Measurements from ENCODE around the gene OSGEP.
"Not testable (repeated sequence)": the region's sequence is repeated elsewhere in the genome, so short reads cannot be mapped to it uniquely, and the experiment has no call there.

OSGEP gene

GRCh38 chr14:20469242-20469889, 14.8 kb upstream of the OSGEP start, which contains the start of gene PNP:
Gene PNP (plus strand): TSS chr14:20469406. CDS start chr14:20469525, 119 bp downstream.
- peak; percentile 88 for DNase-seq

- DNase-seq = no peak
Measured at GRCh38 chr14:20468764-20469241, 14.2 kb upstream of the OSGEP start.

DNA sequence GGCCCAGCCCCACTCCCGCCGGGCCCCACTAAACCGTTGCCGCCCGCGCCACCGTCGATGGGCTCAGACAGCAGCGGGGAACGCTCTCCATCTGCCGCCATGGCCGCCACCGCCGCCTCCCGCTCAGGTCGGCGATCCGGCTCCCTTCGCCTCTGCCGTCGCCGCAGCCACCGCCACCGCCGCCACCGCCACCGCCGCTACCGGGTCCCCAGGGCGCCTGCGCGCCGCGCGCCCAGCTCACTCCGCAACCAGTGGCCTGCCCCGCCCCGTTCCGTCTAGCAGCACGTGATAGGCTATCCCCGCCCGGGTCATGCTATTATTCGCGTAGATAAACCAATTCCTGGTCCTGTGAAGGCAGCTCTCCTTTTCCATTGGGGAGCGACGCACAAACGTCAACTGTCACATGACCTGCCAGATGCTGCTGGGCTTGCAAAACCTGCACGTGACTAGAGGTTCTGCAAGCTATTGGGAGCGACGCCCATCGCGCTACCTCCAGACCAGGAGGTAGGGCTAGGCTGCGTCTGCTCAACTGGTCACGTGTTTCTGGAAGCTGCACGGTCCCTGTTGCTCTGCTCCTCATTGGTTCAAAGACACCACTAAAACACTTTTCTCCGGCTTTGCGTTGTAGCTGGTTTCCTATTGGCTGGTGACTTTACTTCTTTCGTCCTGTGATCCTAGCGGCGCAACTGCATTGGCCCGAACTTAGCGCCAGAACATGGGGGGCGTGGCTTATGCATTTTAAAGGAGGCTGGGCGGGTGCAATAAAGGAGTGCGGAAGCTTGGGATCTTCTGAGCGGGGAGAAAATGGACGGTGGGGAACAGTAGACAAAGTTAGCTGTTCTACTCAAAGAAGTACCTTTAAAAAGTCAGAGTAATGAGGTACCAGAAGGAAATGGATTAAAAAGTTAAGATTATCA, 6.9 kb upstream of the OSGEP start, which contains the start of gene PIP4P1:
Gene PIP4P1 (minus strand): TSS at position 210 of the 917 bp plus-strand sequence. CDS start 109 bp downstream, at position 101.
- peak; percentile 97 for DNase-seq

- peak; percentile 63 for DNase-seq
Measured at GRCh38 chr14:20460458-20461224, 6.0 kb upstream of the OSGEP start.

- DNase-seq = no peak
Measured at GRCh38 chr14:20458031-20458789, 3.6 kb upstream of the OSGEP start.

DNA sequence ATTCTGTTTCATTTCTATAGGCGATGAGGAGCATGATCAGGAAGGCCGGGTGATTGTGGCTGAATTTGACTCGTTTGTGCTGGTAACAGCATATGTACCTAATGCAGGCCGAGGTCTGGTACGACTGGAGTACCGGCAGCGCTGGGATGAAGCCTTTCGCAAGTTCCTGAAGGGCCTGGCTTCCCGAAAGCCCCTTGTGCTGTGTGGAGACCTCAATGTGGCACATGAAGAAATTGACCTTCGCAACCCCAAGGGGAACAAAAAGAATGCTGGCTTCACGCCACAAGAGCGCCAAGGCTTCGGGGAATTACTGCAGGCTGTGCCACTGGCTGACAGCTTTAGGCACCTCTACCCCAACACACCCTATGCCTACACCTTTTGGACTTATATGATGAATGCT, 2.4 kb upstream of the OSGEP start:
- no peak for DNase-seq

DNA sequence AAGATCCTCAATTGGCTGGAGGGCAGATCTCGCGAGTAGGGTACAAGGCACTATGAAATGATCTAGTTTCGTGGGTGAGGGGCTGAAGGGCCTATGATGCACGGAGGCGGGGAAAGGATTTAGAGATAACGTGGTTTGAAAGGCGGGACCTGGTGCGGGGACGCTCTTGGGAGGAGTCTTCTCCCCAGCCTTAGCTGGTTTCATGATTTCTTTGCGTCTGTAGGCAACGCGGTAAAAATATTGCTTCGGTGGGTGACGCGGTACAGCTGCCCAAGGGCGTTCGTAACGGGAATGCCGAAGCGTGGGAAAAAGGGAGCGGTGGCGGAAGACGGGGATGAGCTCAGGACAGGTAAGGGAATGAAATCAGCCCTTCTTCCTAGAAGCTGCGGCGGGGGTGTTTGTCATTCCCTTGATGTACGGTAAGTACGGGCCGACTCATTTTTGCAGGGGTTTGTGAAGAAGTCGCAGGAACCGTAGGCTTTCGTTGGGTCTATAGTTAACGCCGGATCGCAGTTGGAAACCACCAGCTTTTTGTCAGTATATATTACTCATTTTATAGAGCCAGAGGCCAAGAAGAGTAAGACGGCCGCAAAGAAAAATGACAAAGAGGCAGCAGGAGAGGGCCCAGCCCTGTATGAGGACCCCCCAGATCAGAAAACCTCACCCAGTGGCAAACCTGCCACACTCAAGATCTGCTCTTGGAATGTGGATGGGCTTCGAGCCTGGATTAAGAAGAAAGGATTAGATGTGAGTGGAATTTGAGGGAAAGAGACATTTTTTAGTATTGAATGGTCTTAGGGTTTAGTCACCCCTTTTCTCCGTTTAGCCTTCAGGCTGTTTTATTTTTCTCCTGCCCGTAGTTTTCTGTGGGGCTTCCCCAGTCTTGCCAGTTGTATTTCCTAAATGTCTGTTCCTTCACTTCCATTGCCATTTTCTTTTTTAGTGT, 1.0 kb upstream of the OSGEP start:
- DNase-seq = no peak

DNA sequence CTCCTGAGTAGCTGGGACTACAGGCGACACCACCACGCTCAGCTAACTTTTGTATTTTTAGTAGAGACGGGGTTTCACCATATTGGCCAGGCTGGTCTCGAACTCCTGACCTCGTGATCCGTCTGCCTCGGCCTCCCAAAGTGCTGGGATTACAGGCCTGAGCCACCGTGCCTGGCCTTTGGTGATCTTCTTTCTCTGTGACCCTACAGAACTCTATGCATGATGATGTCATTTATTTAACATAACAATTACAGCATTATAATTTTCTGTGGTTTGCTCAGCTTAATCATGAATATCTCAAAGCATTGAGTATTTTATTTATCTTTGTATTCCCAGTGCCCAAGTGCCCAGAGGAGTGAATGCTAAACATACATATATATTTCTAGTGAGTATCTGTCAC, 1.8 kb downstream of the OSGEP start:
- DNase-seq = not testable (repeated sequence)

- DNase-seq = no peak
Measured at GRCh38 chr14:20446889-20447288, 7.7 kb downstream of the OSGEP start.

- DNase-seq = not testable (repeated sequence)
Measured at GRCh38 chr14:20443650-20444049, 11.0 kb downstream of the OSGEP start.

GRCh38 chr14:20441461-20441860, 13.2 kb downstream of the OSGEP start:
- DNase-seq = no peak

- DNase-seq = no peak
Measured at GRCh38 chr14:20440882-20441281, 13.7 kb downstream of the OSGEP start.

- no peak for DNase-seq
Measured at GRCh38 chr14:20440465-20440864, 14.1 kb downstream of the OSGEP start.

- DNase-seq = no peak
Measured at GRCh38 chr14:20438664-20439063, 15.9 kb downstream of the OSGEP start.

GRCh38 chr14:20436363-20436755, 18.3 kb downstream of the OSGEP start:
- DNase-seq = no peak

DNA sequence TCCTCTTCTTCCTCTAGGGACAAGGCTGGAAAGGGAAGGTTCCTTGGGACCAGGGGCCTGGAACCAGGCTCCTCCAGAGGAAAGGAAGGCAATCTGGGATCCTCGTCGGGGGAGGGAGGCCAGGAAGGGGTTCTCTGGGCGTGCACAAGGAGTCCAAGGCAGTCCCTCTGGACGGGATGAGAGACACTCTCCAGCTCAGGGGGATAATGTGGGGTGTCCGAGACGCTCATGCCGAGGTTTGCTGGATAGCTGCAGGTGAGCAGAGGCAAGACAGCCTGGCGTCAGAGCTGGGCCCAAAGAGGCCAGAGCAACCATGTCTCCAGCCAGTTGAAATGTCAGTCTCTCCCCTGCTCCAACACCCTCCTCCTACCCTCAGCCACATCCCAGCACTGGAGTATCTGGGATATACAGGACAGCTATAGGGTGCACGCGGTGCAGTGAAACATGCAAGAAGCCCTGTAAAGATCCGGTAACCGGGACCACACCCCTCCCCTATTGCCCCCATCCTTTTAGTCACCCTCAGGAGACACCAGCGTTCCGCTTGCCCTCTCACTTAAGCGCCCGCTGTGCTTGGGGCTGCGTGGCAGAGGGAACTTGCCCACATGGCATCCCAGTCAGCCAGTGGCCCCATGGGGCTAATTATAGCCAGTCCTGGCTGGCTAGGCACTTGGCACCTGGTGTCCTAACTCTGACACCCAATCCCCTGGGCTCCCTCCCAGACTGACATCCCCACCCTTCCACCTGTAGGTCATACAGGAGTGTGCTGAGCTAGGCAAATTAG, 18.8 kb downstream of the OSGEP start, which contains the start of gene KLHL33:
Gene KLHL33 (minus strand): TSS at position 585 of the 781 bp plus-strand sequence. CDS start 355 bp downstream, at position 230.
- no peak for DNase-seq

- no peak for DNase-seq
Measured at GRCh38 chr14:20434701-20435581, 19.7 kb downstream of the OSGEP start.

DNA sequence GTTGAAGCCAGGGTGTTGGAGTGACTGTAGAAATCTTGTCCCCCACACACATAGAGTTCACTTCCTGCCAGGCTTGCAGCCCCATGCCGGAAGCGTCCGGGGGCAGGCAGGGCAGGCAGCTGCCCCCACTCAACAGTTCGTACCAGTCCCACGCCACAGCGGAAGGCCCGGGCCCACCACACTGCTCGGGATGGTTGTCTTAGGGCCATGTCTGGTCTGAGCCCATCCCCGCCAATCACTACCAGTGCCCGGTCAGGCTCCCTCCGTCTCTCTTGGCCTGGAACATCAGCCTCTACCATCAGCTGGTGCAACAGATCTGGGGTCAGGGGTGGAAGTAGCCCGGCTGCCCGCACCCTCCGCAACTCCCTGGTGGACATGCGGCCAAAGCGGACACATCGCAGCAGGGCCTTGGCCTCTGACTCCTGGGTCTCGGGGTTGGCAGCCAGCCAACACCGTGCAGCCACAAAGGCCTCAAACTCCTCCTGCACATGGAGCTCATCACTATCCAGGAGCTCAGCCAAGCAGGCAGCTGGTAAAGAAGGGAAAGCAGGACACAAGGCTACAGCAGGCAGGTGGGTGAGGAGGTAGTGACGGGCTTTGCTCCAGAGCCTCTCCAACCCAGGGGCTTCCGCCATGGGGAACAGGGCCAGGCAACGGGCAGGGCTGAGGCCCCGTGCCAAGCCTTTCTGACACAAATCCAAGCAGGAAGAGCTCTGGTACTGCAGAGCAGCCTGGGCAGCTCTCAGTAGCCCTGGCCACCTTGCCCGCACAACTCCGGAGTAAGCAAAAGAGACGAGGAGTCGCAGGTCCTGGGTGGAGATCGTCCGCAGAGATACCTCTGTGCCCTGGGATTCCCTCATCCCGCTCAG, 24.6 kb downstream of the OSGEP start:
- DNase-seq = no peak

All from activated CD4-positive, alpha-beta T cell treated with anti-CD3 and anti-CD28 coated beads, Interleukin-2, amount 50 U/mL, for 1 hour (primary cell).